ENCODE measurements around the gene SEMA5A.
A peak's percentile ranks its signal among the peaks of the same experiment; 100 is the strongest.

- no peak for TF ChIP-seq EP300 (IDR thresholded peaks at IDR 0.05)
- peak in 2 of 4 experiments; percentile 23 to 48 for TF ChIP-seq CTCF (IDR thresholded peaks at IDR 0.05)
- no peak for TF ChIP-seq POLR2A (IDR thresholded peaks at IDR 0.05)
Observed at GRCh38 chr5:9207817-9208418, 338.0 kb downstream of the SEMA5A start.
